GM21737 (cell line): ENCODE measurements around the gene RGS7.
"Not testable (repeated sequence)": the region's sequence is repeated elsewhere in the genome, so short reads cannot be mapped to it uniquely, and the experiment has no call there.

Experiments used
- ATAC-seq: cut with Tn5 transposase; IDR thresholded peaks from one replicate; pipeline ENCODE4 v1.9.1; 2021; ENCODE audit warnings: mild to moderate bottlenecking, moderate library complexity; ENCODE audit not compliant: unreplicated experiment

Gene RGS7

DNA sequence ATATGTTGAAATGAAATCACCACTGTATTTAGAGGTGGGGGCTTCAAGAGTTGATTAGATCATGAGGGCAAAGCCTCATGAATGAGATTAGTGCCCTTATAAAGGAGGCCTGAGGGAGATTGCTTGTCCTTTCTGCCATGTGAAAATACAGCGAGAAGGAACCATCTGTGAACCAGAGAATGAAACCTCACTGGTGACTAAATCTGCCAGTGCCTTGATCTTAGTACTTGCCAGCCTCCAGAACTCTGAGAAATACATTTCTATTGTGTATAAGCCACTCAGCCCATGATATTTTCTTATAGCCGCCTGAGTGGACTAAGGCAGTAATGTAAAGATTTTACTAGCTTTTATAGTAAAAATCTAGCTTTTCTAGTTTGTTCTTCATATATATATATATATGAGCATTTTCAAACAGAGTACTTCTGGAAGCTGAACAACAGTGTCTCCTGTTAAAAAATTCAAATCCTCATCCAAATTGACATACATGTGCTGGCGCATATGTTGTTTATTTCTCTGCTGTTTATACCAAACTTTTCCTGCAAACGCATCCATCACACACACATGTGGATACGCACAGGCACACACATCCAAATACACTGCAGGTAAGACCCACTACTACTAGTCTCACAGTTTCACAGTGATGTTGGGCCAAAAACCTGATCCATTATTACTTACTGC lies 213.1 kb downstream of the RGS7 start:
- ATAC-seq: no peak

DNA sequence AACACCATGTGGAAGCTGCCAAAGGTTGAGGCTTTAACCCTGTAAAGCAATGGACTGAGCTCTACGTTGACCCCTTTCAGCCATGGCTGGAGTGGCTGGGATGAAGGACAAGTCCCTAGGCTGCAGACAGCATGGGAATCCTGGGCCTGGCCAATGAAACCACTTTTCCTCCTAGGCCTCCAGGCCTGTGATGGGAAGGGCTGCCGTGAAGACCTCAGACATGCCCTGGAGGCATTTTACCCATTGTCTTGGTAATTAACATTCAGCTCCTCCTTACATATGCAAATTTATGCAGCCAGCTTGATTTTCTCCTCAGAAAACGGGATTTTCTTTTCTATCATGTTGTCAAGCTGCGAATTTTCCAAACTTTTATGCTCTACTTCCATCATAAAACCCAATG lies 214.5 kb downstream of the RGS7 start:
- no peak for ATAC-seq

DNA sequence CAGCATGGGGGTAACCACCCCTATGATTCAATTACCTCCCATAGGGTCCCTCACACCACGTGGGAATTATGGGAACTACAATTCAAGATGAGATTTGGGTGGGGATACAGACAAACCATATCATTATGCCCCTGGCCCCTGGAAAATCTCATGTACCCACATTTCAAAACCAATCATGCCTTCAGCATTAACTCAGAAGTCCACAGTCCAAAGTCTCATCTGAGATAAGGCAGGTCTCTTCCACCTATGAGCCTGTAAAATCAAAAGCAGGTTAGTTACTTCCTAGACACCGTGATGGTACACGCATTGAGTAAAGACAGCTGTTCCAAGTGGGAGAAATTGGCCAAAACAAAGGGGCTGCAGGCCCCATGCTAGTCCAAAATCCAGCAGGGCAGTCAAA lies 215.4 kb downstream of the RGS7 start:
- ATAC-seq: not testable (repeated sequence)

DNA sequence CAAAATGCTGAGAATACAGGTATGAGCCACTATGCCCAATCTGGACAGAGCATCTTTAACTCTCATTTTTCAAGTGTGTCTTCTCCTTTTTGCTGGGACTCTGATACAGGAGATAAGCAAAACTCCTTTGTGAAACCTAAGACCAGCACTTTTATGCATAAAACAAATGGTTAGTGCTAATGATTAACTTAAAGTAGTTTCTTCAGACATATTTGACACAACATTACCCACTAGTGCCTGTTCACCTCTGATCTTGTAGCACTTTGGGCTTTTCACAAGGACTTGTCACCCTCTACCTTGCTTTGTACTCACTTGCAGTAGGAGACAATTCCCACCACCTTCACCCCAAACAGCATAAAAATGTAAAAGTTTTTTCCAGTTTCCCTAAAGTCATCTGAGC lies 216.3 kb downstream of the RGS7 start:
- ATAC-seq: no peak

DNA sequence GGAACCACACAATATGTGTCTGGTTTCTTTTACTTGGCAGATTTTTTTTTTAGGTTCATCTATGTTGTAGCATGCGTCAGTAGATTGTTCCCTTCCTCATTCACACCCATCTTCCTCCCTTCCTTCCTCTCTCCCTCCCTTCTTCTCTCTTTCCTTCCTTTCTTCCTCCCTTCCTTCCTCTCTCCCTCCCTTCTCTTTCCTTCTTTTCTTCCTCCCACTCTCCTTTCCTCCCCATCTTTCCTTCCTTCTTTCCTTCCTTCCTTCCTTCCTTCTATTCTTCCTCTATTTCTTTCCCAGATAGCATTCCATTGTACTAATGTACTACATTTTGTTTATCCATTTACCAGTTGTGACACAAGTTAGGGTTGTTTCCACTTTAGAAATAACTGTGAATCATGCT lies 218.0 kb downstream of the RGS7 start:
- ATAC-seq: no peak

DNA sequence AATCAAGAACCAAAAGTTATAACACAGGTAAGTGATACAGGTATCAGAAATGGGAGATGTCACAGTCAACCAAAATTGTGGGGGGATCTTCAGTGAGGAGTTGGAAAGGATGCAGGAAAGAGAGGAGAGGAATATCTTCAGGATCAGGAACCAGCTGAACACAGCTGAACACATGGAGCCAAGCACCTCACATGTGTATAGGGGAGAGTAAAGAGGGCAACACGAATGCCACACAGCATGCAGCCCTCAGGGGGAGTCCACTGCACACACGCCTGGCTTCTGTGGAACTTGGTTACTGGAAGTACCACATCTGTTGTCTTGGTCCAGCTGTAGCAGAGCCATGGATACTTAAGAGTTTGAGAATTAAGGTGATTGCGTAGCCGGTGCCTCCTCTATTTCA lies 218.8 kb downstream of the RGS7 start:
- no peak for ATAC-seq

DNA sequence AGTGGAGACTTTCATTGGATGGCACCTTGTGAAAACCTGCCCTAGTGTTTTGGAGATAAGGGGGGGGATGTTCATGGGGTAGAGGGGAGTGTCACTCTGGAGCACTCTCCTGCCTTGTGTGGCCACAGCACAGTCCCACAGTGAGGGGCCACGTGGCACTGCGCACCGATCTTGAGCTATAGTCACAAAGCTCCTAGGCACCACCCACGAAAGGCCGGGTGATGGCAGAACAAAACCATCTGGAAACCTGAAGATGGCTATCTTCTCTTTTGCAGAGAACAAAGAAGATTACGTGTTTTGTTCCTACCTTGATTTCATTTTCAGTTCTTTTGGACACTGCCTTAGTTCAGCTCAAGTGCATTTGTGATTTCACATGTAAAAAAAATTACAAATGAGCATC lies 220.6 kb downstream of the RGS7 start:
- no peak for ATAC-seq

DNA sequence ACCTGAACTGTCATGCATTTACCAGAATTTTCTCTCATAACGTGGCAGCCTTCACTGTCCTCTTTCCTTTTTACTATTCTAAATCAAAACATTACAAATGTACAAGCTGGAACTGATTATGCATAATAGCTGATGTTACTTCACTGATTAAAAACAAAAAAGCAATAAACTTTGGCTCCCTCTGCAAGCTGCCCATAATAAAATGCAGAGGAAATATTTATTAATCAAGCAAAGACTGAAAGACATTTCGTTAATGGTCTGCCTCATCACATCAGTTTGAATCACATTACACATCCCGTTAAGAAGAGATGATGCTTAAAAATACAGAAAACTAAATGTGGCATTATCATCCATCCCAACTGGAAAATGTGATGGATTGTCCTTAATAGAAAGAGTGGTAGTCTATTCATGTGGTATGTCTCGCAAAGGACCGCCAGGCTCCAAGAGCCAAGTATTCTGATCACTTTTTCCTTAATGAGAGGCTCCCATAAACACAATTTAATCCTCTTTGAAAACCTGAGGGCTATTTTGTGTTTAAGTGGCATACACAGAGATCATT lies 225.3 kb downstream of the RGS7 start:
- no peak for ATAC-seq

DNA sequence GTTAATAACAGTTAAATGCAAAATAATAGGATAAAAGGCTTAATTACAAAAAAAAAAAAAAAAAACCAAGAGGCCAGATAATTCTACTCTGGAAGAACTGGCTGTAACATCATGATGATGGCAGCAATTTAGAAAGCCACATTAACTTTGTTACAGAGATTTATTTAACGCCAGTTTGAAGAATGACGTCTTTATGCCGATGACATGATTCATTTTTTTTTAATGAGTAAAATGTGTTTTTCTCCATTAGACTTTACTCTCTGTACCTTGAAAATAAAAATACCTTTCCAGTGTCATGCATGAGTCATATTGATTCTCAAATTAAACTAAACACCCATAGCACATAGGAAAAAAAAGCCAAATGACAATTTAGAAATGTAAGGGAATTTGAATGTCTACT lies 226.1 kb downstream of the RGS7 start:
- no peak for ATAC-seq

DNA sequence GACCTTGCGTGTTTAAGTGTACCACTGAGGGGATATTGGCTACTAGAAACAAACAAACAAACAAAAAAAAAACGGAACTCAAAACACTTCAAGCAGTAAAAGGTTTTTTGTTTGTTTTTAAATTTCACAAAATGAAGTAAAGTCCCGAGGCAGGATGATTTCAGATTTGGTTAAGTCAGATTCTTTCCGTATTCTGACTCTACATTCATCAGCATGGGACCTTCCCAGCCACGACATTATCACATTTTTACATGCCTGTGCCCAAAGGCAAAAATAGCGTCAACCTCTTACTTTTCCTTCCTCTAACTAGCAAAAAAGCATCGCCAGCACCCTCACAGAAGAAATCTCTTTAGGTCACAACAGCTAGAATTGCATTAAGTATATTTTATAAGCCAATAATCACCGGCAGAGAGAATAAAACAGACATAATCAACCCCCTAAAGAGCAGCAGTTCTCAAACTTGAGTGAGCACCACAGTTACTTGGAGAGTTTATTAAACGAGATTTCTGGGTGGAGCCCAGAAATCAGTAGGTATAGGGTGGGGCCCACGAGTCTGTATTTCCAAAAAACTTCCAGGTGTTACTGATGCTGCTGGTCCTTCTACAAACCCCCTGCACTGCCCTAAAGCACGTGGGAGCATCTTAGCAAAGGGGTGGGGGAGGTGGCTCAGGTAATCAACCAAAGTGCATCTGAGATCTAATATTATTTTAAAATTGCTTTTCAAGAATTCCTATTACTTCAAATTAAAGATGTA lies 227.6 kb downstream of the RGS7 start:
- ATAC-seq: no peak

DNA sequence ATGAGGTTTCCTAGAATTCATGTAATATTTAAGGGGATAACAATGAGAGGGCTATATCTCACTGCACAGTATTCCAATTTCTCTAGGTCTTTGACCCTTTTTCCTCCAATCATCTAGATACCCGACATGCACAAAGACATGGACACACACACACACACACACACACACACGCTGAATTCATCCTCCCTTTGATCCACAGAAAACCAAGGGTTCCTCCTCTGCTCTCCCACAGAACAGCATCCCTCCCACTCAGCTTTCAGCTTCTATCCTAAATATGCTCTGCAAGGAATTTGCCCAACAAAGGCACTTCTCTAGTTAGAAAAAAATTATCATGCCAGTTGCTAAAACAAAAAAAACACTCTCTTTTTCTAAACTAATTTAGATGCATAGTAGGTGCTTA lies 231.7 kb downstream of the RGS7 start:
- ATAC-seq: no peak

DNA sequence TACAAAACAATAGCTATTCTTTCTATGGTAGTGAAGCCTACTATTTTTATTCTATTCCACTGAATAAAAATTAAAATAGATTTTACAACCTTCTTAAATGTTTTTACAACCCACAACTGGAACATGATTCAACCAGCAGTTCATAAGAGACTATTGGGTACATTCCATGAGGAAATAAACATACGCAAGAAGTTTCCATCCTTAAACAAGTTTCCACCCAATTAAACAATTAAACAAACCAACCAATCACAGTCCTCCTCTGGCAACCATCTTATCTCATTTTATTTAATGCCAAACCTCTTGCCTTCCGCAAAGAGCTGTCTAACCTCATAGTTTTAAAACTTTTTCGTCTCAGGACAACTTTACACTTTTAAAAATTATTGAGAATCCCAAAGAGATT lies 239.0 kb downstream of the RGS7 start:
- ATAC-seq: no peak

DNA sequence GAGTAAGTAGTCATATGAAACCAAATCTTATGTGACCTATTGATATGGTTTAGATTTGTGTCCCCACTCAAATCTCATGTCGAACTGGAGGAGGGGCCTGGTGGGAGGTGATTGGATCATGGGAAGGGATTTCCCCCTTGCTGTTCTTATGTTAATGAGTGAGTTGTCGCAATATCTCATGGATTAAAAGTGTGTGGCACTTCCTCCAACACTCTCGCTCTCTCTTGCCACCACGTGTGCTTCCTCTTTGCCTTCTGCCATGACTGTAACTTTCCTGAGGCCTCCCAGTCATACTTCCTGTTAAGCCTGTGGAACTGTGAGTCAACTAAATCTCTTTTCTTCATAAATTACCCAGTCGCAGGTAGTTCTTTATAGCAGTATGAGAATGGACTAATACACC lies 241.2 kb downstream of the RGS7 start:
- ATAC-seq: no peak

DNA sequence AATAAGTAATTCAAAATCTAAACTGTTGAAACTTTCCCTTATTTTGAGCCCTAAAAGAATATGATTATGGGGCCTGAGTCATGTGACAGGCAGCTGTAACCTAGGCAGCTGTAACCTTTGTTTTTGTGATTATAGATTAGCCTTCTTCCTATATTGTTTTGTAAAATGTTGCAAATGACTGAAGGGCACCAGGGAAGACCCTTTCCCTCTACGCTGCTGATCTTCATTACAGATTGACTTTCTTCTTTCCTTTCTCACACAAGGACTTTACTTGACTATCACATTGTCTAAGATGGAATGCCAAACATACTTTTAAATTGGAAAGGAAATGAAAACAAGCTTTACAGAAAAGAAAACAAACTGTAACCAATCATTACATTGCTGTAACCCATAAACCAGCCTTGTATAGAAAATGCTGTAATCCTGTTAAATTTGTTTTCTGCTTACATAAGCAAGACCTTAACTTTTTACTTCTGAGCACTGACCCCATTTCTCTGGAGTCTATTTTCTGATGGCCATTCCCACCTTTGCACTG lies 242.2 kb downstream of the RGS7 start:
- ATAC-seq: no peak

DNA sequence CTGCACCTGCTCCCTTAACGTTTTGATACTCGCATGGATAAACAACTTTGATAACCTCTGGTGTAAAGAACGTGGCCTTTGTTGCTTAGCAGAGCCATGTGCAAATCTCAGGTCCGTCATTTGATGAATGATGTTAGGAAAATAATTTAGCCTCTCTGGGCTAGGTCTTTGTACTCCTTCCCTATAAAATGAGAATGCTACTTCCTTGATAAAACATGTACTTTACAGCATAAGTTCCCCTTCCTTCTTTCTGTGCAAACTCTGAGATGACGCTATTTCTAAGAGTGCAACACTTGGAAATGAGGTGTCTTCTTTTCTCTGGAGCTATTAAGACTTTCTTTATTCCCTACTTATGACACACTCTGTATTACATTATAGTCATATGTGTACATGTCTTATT lies 243.4 kb downstream of the RGS7 start:
- ATAC-seq: no peak

DNA sequence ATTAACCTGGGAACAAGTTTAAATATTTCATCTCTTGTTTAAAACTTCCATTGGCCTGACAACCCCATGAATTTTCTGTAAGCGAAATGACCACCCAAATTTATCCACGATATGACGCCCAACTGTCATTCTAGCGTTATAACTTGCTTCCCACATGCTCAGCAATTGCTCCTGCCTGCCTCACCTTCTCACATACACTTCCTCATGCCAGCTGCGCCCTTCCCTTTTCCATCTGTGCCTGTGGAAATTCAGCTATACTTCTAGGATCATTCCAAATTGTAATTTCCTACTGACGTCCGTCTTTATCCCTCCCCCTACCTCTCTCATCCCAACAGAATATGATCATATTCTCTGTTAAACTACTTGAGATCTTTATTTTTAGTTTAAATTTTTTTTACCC lies 248.0 kb downstream of the RGS7 start:
- no peak for ATAC-seq

DNA sequence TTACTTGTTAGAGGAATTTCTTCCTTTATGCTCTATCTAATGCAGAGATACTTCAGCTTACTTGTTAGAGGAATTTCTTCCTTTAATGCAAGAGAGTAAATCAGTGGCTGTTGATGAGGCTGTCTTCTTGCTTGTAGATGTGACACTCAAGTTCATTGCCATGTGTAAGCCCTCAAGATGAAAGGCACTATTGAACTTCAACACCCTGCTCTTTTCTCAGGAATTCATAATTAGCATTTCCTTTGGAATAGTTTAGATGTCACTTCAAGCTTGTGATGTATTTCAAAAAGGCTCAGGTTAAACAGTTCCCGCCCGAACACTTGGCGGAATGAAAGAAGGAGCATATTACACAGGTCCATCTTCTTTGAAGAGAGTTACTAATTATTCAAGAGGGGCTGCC lies 251.9 kb downstream of the RGS7 start:
- no peak for ATAC-seq

DNA sequence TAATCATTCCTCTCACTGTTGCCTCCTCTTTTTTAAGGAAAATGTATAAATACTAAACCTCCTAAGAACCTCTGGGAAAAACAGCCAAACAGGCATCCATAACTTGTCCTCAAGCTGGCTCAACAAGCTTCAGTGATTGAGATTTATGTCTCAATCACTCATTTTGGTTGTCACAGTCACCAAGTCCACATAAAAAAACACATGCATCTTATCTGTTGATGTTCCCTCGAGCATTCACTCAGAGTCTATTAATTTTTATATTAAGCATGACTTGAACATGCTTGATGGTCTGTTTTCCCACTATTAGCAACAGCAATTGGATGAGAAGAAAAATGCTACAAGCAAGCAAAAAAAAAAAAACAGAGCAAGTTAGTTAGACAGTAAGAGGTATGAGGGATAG lies 254.3 kb downstream of the RGS7 start:
- ATAC-seq: no peak

DNA sequence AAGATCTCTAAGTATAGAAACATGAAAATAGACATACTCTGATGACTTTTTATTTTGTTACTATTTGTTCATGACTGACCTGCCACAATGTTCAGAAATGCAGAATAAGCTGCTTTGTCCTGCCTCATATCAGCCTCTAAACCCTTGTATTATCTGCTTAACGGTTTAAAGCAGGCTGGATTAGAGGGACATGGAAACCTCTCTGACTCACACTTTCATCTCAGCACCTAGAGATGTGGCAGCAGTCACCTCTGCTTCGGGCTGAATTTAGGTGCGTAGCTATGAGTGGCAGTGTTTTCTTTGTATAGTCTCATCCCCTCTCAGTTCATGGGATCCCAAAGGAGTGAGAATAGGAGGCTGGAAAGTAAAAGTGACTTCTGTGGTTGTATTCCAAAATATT lies 255.4 kb downstream of the RGS7 start:
- ATAC-seq: no peak

DNA sequence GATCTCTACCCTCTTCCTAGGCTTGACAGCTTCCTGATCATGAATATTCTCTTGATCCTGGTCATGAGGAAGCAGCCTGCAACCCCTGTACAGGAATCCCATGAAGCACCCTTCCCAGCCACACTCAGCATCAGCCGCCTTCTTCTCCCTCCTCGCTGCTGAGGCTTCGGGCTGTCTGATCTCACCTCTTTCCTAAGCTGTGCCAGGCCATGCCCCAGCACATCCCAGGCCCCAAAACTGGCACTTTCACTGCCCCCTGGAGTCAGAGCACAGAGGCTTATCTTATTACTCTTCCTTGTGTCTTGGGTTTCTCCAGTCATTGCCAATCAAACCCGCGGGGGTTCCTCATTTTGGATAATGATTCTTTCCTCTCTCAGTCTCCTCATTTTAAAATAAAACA lies 259.5 kb downstream of the RGS7 start:
- ATAC-seq: no peak

DNA sequence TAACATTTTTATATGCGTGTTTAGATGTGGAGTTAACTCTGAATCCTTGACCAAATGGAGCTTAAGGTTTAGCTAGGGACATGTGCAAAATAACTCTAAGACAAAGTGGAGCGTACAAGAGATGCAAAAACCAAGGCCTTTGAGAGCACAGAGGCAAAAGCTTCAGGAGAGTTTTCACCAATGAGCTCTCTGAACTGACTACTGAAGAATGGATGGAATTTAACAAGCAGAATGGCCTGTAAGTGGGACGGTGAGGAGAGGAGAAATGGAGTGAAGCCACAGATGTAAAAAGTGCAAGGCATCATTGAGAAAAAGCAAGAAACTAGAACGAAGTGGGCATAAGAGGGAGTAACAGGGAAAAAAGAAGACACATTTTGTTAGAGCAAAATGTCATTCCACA lies 260.0 kb downstream of the RGS7 start:
- ATAC-seq: no peak

DNA sequence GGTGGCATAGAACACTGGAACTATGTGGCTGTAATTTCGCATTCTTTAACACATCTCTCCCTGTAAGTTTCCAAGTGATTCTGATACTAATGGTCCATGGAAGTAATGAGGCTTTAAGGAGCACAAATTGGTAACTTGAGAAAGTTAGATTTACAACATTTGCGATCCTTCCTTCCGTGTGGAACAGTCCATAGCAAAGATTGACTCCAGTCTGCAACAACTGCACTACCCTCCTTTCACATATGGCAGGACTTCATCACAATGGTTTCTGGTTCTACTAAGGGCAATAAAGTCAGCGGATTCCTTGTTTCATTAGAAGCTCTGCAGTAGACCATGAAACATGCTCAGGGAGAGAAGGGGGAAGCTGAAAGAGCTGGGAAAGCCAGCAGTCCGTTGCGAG lies 261.2 kb downstream of the RGS7 start:
- ATAC-seq: no peak
